Transverse colon (tissue), 4 donors: ENCODE results near the gene DHRS12. TPM values are rescaled to one million over a fixed set of nuclear protein-coding genes. Genes with fewer than 3 reads are reported as not detected.

ENCODE experiments used
- DNase-seq: peaks from one replicate; pipeline ENCODE4 v3.0.0-alpha.2; 2019
- H3K27ac ChIP-seq, 4 donors: fragments of 200-600 bp; sonication (generic); 2 replicates each; pipeline ENCODE4 v1.5.1; 2016 to 2018; ENCODE audit warnings: inconsistent platforms in 4 of 4
- H3K27me3 ChIP-seq: fragments of 200-600 bp; sonication (generic); 2 replicates; pipeline ENCODE4 v1.5.1; 2017; ENCODE audit warnings: inconsistent platforms
- H3K36me3 ChIP-seq, 4 donors: fragments of 200-600 bp; sonication (generic); 2 replicates each; pipeline ENCODE4 v1.5.1; 2017 to 2019; ENCODE audit warnings: inconsistent platforms in 4 of 4
- H3K4me1 ChIP-seq, 4 donors: fragments of 200-600 bp; sonication (generic); 2 replicates each; pipeline ENCODE4 v1.5.1; 2017 to 2020; ENCODE audit warnings: inconsistent platforms in 4 of 4
- H3K4me3 ChIP-seq, 4 donors: fragments of 200-600 bp; sonication (generic); 1 replicate in 1 of 4; 2 replicates in 3 of 4; pipeline versions ENCODE4 v1.5.1 to v1.6.1; 2017 to 2019; ENCODE audit warnings: inconsistent platforms in 4 of 4
- H3K9me3 ChIP-seq, 2 donors: fragments of 200-600 bp; sonication (generic); 2 replicates each; pipeline ENCODE4 v1.5.1; 2017 to 2019; ENCODE audit warnings: inconsistent platforms in 2 of 2
- EP300 ChIP-seq: sonication (generic); formaldehyde crosslinking; IDR thresholded peaks from one replicate; pipeline ENCODE4 v1.6.1; 2017; ENCODE audit warnings: antibody characterized with exemption, low read depth
- POLR2A ChIP-seq: fragments of 450-650 bp; IDR thresholded peaks from one replicate; pipeline ENCODE4 v1.6.1; 2016; ENCODE audit warnings: antibody characterized with exemption, mild to moderate bottlenecking, moderate library complexity
- POLR2AphosphoS5 ChIP-seq, 3 donors: sonication (generic); formaldehyde crosslinking; IDR thresholded peaks; one replicate each; pipeline ENCODE4 v1.6.1; 2016; ENCODE audit warnings: antibody characterized with exemption in 3 of 3
- WGBS, 2 donors: methylation state at CpG; one replicate each; pipeline ENCODE4 v1.1.5; 2018; ENCODE audit warnings: low coverage in 1 of 2; 5-methylcytosine and 5-hydroxymethylcytosine counted together
- in situ Hi-C, 4 donors: fragments of 200-750 bp; cut with MboI; loops; one replicate each; pipeline versions ENCODE4 v1.15.0 to v1.15.1; 2017; ENCODE audit warnings: low sequenced_read_pairs in 3 of 4, low pct_ligation_motif_present in 1 of 4, low pct_unique_long_range_greater_than_20kb in 1 of 4
- intact Hi-C: fragments of 100-400 bp; cut with DNase I; formaldehyde crosslinking; loops from one replicate; pipeline ENCODE4 v1.15.1; 2023; ENCODE audit warnings: low total_unique reads
- total RNA-seq, 4 donors: library from RNA; depleted of rRNA; stranded (reverse); fragments of >200 nt; gene quantifications; one replicate each; pipeline ENCODE4 v1.1.0, GENCODE V29; 2016
- TF ChIP-seq, protein P1 (sequence below), 5 experiments: fragments of 200-600 bp in 3 of 5; fragments of 450-650 bp in 2 of 5; sonication (generic) in 3 of 5; IDR thresholded peaks; 1 replicate in 2 of 5; 2 replicates in 3 of 5; pipeline ENCODE4 v1.5.1; 2016 to 2017; ENCODE audit warnings: antibody characterized with exemption in 5 of 5, inconsistent platforms in 3 of 5, mild to moderate bottlenecking in 2 of 5, moderate library complexity in 1 of 5

The DHRS12 gene
- total RNA-seq, 4 donors from 2014 or later: 5.2 to 17.8 (median 13.5) TPM

DNA sequence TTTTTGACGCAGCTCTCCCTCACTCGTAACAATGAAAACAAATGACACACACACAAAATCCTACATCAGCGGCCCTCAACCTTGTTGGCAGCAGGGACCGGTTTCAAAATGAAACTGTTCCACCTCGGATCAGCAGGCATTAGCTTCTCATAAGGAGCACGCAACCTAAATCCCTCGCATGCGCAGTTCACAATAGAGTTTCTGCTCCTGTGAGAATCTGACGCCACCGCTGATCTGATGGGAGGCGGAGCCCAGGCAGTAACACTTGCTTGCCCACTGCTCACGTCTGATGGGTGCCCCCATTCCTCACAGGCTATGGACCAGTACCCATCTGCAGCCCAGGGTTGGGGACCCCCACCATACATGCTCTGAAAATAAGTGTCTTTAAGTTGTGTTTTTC, 43.4 kb downstream of the DHRS12 start:
- no peak overlapping the region for H3K27ac ChIP-seq
- peaks cover 6 to 13% (median 10%) of the 10 kb centered on the region in 4 donors for H3K4me1 ChIP-seq
- peaks cover 0 to 6% (median 0%) of the 10 kb centered on the region in 4 donors for H3K36me3 ChIP-seq
- no peak for DNase-seq
- H3K27me3 ChIP-seq: no peaks in the 10 kb centered on the region
- no peak for TF ChIP-seq EP300
- no peak for TF ChIP-seq POLR2AphosphoS5 (IDR thresholded peaks at IDR 0.05)
- no peak for TF ChIP-seq POLR2A
- TF ChIP-seq, protein P1, sequence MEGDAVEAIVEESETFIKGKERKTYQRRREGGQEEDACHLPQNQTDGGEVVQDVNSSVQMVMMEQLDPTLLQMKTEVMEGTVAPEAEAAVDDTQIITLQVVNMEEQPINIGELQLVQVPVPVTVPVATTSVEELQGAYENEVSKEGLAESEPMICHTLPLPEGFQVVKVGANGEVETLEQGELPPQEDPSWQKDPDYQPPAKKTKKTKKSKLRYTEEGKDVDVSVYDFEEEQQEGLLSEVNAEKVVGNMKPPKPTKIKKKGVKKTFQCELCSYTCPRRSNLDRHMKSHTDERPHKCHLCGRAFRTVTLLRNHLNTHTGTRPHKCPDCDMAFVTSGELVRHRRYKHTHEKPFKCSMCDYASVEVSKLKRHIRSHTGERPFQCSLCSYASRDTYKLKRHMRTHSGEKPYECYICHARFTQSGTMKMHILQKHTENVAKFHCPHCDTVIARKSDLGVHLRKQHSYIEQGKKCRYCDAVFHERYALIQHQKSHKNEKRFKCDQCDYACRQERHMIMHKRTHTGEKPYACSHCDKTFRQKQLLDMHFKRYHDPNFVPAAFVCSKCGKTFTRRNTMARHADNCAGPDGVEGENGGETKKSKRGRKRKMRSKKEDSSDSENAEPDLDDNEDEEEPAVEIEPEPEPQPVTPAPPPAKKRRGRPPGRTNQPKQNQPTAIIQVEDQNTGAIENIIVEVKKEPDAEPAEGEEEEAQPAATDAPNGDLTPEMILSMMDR (IDR thresholded peaks at IDR 0.05): no peak
- H3K4me3 ChIP-seq: no peak overlapping the region
- WGBS, 2 donors: 93 to 96% methylated on average over 2 to 12 of the region's 12 CpGs
- intact Hi-C loops (no loop called here), in situ Hi-C loops (no loop called here)
- H3K9me3 ChIP-seq: no peaks in the 10 kb centered on the region

DNA sequence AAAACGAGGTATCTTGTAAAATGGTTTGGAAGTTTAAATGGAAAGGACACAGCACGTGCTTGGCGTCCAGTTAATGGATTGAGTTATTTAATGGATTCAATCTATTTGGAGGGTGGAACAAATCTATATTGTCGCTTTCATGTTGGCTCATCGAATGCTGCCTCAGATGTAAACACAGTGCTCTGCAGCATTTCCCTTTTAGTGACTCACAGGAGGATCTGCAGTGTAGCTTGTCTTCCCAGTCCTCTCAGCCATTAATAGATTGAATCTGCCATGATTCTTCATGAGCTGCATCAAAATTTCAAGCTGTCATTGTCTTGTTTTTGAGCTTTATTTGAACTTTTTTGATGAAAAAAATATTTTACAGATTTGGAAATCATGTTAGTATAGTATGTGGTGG, 44.7 kb downstream of the DHRS12 start:
- TF ChIP-seq, protein P1 (IDR thresholded peaks at IDR 0.05): no peak
- TF ChIP-seq POLR2A (no peak), POLR2AphosphoS5 (IDR thresholded peaks at IDR 0.05) (no peak), EP300 (no peak)
- in situ Hi-C loops: no loop called here
- 88 to 97% methylated on average over 5 of the region's 5 CpGs for WGBS, 2 donors
- H3K4me1 ChIP-seq: peaks cover 2 to 3% (median 3%) of the 10 kb centered on the region in 4 donors
- H3K27ac ChIP-seq: no peak overlapping the region
- H3K9me3 ChIP-seq: no peaks in the 10 kb centered on the region
- H3K4me3 ChIP-seq: no peak overlapping the region
- peaks cover 0 to 6% (median 0%) of the 10 kb centered on the region in 4 donors for H3K36me3 ChIP-seq
- H3K27me3 ChIP-seq: no peaks in the 10 kb centered on the region
- intact Hi-C loops: no loop called here
- DNase-seq: no peak

DNA sequence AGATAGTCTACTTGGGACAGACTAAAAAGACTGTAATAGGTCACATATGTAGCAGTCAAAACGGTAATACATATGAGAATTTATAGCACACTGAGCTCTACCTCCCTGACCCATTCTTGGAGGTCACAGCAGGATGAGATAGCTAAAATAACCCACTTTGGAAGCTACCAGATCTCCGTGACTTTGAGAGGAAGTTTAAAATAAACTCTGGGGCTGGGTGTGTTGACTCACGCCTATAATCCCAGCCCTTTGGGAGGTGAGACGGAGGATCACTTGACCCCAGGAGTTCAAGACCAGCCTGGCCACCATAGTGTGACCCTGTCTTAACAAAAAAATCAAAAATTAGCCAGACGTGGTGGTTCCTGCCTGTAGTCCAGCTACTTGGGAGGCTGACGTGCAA, 45.3 kb downstream of the DHRS12 start:
- no peak overlapping the region for H3K4me3 ChIP-seq
- H3K27me3 ChIP-seq: no peaks in the 10 kb centered on the region
- no peak for DNase-seq
- H3K9me3 ChIP-seq: no peaks in the 10 kb centered on the region
- no peak for TF ChIP-seq POLR2A
- TF ChIP-seq, protein P1 (IDR thresholded peaks at IDR 0.05): no peak
- TF ChIP-seq EP300: no peak
- TF ChIP-seq POLR2AphosphoS5 (IDR thresholded peaks at IDR 0.05): no peak
- in situ Hi-C loops: no loop called here
- H3K27ac ChIP-seq: no peak overlapping the region
- intact Hi-C loops: no loop called here
- WGBS, 2 donors: 75% methylated on average over 6 of the region's 6 CpGs; no CpG with 5 or more reads in 1 of the 2 donors
- H3K4me1 ChIP-seq: no peaks in the 10 kb centered on the region
- H3K36me3 ChIP-seq: peaks cover 0 to 6% (median 0%) of the 10 kb centered on the region in 4 donors

DNA sequence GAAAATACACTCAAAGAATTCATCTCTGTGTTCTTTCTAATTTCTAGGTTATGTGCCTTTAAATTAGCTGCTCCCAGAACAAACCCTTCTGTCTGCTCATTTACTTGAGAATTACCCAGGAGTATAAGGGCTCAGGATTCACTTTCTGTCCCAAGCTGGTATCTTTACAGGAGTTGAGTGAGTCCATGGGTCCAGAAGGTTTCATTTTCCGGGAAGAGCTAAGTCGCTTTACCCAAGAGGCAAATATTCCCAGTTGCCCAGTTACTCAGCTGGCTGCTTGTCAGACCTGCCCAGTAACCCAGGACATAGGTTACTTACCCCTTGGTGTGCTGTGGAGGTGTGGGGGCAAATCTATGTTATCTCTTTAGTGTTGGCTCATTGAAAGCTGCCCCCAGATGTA, 47.3 kb downstream of the DHRS12 start:
- Histone ChIP-seq H3K4me3 (no peak overlapping the region), H3K9me3 (no peaks in the 10 kb centered on the region), H3K27me3 (no peaks in the 10 kb centered on the region), H3K4me1 (no peaks in the 10 kb centered on the region), H3K36me3 (peaks cover 0 to 6% (median 0%) of the 10 kb centered on the region in 4 donors), H3K27ac (no peak overlapping the region)
- intact Hi-C loops: no loop called here
- 97% methylated on average over 2 of the region's 2 CpGs; no CpG with 5 or more reads in 1 of the 2 donors for WGBS, 2 donors
- in situ Hi-C loops: no loop called here
- no peak for DNase-seq
- no peak for TF ChIP-seq EP300
- TF ChIP-seq POLR2AphosphoS5 (IDR thresholded peaks at IDR 0.05): no peak
- TF ChIP-seq, protein P1 (IDR thresholded peaks at IDR 0.05): no peak
- no peak for TF ChIP-seq POLR2A
